Renal cortical epithelial cell (primary cell): Measurements from ENCODE around the gene TACSTD2. TPM values are rescaled to one million over a fixed set of nuclear protein-coding genes. Genes with fewer than 3 reads are reported as not detected.
"Not testable (repeated sequence)": the region's sequence is repeated elsewhere in the genome, so short reads cannot be mapped to it uniquely, and the experiment has no call there.

ENCODE experiments used
- DNase-seq: peaks from one replicate; pipeline ENCODE4 v3.0.0-alpha.2; 2011; ENCODE audit warnings: low read depth
- total RNA-seq: library from RNA; depleted of rRNA; stranded (reverse); fragments of >200 nt; gene quantifications from 2 replicates; pipeline ENCODE4 v1.2.3, GENCODE V29; 2014

The TACSTD2 gene, protein sequence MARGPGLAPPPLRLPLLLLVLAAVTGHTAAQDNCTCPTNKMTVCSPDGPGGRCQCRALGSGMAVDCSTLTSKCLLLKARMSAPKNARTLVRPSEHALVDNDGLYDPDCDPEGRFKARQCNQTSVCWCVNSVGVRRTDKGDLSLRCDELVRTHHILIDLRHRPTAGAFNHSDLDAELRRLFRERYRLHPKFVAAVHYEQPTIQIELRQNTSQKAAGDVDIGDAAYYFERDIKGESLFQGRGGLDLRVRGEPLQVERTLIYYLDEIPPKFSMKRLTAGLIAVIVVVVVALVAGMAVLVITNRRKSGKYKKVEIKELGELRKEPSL
- 122 and 129 TPM in 2 replicates for total RNA-seq

DNA sequence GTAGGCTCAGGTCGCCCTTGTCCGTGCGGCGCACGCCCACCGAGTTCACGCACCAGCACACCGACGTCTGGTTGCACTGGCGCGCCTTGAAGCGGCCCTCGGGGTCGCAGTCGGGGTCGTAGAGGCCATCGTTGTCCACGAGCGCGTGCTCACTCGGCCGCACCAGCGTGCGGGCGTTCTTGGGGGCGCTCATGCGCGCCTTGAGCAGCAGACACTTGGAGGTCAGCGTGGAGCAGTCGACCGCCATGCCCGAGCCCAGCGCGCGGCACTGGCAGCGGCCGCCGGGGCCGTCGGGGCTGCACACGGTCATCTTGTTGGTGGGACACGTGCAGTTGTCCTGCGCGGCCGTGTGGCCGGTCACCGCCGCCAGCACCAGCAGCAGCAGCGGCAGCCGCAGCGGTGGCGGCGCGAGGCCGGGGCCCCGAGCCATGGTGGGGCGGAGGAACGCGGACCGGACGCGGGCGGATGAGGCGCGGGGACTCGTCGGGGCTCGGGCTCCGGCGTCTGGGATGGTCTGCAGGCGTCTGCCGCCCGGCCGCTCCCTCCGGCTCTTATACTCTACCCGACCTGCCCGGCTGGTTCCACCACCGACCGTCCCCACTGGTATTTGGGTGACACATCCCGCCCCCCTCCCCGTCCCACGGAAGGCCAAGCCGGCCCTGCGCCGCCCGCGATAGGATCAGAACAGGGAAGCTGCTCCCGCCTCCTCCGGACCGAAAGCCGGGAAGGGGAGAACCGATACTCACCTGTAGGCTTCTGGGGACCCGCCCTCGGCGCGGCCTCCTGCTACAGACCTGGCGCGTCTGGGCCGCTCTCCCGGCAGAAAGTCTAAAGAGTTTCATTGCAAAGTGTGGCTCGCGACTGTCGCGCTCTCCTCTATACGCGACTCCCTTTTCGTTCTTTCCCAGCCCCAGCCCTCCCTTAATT lies at the start of gene TACSTD2:
TACSTD2 (minus strand) TSS at position 526 of the 927 bp plus-strand sequence; CDS start at position 430, 96 bp downstream.
- no peak for DNase-seq

DNA sequence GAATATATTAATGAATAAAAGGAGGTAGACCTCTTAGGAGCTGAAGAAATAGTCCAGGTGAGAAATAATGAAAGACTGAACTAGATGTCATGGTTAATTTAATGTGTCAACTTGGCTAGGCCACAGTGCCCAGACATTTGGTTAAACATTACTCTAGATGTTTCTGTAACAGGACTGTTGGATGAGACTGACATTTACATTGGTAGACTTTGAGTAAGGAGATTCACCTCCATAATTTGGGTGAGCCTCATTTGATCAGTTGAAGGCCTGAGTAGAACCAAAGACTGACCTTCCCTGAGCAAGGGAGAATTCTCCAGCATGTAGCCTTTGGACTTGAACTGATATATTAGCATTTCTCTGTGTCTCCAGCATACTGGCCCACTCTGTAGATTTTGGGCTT lies 49.2 kb upstream of the TACSTD2 start:
- peak; percentile 37 for DNase-seq

DNA sequence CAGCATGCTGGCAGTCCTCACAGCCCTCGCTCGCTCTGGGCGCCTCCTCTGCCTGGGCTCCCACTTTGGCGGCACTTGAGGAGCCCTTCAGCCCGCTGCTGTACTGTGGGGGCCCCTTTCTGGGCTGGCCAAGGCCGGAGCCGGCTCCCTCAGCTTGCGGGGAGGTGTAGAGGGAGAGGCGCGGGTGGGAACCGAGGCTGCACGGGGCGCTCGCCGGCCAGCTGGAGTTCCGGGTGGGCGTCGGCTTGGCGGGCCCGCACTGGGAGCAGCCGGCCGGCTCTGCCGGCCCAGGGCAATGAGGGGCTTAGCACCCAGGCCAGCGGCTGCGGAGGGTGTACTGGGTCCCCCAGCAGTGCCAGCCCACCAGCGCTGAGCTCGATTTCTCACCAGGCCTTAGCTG lies 46.2 kb upstream of the TACSTD2 start:
- DNase-seq, result not testable (repeated sequence)

DNA sequence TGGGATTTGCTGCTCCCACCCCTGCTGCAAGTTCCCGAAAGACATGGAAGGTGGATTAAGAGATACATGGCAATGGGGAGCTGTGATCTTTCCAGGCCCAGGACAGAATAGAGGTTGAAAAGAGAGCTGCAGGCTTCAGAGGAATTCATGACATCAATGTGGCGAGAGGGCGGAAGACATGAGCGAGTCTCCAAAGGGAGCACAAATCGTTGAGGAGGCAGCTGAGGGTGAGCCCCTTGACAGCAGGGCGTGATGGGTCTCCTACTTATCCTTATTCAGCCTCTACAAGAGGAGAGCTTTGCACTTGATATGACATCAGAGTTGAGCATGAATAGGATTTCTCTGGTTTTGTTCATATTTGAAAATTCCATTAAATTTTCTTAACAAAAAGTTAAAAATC lies 45.5 kb upstream of the TACSTD2 start:
- no peak for DNase-seq

DNA sequence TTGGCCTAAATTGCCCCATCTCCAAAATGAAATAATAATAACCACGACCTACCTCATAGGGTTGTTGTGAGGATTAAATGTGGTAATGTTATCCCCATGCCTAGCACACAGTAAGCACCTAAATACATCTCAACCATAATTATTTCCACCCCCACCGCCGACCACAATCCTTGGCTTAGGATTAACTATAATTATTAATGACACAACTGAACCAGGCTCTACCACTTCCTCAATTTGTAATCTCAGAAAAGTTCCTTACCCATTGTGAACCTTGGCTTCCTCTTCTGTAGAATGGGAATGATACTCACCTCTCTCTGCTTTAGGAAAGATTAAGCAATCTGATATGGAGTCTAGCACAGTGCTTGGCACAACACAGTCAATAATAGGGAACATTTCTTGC lies 44.3 kb upstream of the TACSTD2 start:
- no peak for DNase-seq

DNA sequence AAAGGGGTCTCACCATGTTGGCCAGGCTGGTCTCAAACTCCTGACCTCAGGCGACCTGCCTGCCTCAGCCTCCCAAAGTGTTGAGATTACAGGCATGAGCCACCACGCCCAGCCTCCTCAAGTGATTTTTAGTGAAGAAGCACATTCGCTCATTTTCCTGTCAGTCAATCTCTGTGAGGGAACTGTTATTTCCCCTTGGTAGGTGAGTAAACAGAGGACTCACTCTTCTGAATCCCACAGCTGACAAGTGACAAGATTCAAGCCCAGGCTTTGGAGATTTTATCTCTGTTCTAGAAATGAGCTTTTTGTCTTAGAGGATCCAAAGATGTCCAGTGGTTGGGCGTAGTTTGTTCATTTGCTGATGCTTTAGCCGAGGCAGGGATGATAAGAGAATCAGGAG lies 43.9 kb upstream of the TACSTD2 start:
- DNase-seq, result peak; percentile 23

DNA sequence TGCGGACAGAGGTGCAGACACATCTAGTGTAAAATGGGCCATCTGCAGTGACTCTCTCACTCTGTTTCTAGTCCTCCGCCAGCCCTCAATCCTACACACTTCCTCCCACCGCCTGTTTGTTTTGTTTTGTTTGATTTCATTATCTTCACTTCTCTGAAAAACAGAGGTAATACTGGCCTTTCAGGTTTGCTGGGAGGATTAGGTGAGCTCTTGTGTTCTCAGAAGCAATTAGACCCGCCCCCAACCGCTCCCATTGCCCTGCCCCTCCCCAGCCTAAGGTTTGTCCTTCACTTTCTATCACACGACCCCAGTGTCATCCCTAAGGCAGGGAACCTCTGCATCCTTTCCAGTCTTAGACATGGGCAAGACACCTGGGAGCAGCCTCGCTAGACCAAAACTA lies 43.2 kb upstream of the TACSTD2 start:
- DNase-seq, result no peak

DNA sequence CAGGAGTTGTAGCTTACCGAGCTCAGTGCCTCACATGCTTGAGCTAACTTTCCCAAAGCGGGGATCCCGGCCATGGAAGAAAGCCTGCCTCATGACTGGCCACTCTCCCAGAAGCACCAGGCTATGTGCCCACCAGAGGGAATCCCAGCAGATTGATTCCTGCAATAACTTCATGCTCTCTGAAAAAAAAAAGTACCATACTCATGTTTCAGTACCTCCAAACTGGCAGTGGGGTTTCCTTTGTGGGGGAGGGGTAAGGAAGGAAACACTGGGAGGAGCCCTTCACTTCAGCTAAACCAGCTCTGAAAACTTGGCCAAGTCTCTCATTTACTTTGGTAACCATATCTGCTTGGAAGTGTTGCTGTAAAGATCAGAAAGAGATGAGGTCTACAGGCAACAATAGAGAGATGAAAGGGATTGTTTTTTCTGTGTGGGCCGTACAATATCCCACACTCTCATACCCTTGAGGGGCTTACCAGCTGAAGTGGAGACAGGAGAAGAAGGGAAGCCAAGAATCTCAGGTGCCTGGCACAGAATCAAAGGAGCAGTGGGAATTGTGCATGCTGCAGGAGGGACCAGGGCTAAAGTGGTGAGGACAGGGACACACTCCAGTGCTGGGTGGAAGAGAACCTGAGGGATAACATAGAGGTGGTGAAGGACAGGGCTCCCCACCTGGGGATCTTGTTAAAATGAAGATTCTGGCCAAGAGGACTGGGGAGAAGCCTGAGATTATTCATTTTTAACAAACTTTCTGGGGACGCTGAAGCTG lies 42.4 kb upstream of the TACSTD2 start:
- no peak for DNase-seq

DNA sequence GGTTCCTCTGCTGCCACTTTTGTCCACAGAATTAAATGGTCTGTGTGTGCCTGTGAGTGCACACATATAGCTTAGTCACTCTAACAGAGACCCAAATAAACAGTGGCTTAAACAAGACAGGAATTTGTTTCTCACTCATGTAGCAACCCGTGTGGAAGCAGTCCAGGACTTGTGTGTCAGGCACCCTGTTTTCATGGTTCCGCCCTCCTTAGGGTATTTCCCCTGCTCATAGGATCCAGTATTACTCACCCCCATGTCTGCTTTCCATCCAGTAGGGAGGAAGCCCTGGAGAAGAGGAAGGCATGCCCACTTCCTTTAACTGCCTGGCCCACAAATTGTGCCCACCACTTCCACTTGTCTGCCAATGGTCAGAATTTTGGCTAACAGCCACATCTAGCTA lies 41.3 kb upstream of the TACSTD2 start:
- peak; percentile 100 for DNase-seq

DNA sequence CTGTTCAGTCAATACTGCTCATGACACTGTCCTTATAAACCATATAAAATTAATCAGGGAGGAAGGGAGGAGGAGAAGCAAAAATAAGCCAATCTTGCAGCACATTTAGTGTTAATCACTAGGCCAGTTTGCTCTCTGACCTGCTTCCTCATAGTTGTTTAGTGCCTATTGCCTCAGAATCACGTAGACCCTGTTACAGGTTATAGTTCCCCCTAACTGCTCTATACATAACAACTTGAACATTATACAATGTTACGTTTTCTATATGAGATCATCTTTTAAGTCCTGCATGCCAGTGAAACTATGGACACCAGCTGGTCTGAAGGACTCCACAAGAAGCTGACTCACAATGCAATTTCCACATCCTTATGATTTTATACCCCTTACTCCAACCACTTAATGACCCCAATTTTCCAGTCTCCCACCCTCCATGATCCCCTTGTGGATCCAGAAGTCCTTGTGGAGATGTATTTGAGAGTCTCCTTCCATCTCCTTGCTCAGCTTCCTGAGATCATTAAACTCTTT lies 34.9 kb upstream of the TACSTD2 start:
- DNase-seq, result no peak

DNA sequence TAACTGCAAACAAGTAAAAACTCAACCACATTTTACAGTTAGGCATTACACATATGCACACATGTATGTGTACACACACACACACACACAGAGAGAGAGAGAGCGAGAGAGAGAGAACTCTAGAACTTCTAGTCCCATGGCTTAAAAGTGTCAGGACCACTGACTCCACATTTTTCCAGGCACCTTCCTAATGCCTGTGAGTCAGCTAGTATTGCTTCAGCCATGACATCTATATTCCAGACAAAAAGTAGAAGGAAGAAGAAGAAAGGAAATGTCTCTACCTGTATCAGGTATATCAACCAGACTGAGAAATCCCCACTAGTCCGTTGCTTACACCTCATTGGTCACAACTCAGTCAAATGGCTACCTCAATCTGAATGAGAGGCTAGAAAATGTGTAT lies 31.9 kb upstream of the TACSTD2 start:
- DNase-seq, result peak; percentile 34

DNA sequence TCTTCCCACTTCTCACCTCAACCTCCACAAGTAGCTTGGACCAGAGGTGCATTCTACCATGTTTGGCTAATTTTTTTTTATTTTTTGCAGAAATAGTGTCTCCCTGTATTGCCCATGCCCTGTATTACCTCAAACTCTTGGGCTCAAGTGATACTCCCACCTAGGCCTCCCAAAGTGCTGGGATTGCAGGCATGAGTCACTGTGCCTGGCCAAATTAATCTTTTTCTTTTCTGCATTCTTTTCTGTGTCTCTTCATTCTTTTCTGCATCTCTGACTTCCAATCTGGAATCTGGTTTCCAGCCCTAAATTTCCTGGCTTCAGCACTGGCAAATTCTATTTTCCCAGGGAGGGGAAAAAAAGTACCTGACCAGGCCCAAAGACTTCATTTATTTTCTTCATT lies 31.2 kb upstream of the TACSTD2 start:
- no peak for DNase-seq

DNA sequence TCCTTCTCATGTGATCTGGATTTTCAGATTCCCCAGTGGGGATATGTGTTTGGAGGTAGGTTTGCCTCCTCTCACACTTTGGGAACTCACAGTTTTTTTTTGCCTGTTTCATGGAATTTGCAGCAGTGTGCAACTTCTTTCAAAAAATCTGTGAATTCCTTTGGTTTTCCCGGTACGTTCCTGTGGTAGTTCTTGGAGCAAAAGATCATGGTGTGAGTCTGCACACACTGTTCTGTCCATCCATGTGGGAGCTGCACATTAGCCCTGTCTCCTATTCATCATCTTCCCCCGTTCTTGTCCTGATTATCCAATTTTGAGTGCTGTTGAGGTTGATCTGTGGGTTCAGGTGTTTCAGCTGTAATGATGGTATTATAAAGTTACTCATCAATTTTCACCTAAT lies 30.3 kb upstream of the TACSTD2 start:
- DNase-seq, result no peak

DNA sequence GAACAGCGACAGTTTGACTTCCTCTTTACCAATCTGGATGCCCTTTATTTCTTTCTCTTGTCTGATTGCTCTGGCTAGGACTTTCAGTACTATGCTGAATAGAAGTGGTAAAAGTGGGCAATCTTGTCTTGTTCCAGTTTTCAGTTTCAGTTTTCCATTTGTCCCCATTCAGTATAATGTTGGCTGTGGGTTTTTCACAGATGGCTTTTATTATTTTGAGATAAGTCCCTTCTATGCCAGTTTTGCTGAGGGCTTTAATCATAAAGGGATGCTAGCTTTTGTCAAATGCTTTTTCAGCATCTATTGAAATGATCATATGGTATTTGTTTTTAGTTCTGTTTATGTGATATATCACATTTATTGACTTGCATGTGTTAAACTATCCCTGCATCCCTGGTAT lies 24.9 kb upstream of the TACSTD2 start:
- not testable (repeated sequence) for DNase-seq

DNA sequence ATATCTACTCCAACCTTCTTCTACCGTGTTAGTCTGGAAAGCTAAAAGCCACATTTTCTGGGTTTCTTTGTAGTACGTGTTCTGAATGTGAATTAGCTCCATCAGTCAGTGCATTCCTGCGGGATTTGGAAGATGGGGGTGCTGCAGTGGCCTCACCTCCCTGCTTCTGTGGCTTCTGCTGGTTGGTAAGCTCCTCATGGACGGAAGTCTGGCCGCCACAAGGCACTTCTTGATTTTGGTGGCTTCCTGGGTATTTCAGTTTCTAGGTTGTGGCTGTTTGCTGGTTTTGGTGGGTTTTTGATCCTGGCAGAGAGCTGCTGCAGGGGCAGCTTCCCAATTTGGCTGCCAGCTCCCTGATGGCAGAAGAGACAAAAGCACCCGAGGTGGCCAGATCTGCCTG lies 20.9 kb upstream of the TACSTD2 start:
- no peak for DNase-seq

DNA sequence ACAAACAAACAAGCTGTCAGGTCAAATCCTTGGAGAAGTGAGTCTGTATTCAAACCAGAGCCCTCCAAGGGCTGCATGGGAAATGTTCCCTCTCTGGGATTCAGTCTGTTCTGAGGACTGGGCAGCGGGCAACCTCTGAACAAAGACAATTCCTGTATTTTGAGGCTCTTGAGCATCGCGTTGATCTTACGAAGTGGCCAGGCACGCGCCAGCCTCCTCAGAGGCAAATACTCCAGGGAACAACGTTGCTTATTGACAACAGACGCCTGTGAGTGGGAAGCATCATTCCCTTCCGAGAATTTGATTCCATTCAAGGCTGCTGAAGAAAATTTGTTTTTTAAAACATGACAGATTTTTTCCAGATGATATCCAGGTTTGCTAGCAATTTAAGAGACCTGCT lies 20.0 kb upstream of the TACSTD2 start:
- DNase-seq, result no peak

DNA sequence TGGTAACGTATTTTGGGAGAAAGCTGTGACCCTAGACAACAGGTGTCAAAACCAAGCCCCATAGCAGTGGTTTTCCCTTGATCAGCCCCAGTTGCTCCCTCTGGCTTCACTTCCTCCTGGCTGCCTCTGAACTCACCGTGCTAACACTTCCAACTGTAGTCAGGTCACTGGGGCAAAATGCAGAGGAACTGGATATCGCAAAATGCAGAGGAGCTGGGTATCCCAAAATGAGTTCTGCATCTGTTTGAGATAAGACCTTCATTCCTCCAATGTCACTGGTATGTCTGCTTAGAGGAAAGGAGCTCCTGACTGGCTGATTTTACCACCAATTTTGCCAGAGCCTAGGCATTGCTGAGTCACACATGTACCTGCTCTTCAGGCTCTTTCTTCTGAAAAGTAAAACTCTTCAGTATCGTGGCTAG lies 19.6 kb upstream of the TACSTD2 start:
- no peak for DNase-seq

DNA sequence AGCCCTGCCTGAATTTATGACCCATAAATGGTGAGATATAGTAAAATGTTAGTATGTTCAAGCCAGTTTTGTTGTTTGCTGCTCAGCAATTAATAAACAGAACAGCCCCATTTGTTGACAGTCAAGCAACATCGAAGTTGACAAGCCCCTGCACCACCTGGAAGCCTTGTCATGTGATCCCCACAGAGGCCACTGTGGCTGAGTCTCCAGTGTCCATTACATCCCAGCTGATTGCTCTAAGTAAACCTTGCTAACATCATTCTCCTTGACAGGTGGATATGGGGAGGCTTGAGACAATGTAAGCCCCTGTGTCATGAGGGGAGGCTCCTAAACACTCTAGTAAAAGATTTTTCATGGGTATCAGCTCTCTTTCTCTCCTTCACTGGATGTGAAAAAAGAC lies 17.5 kb upstream of the TACSTD2 start:
- DNase-seq, result no peak

DNA sequence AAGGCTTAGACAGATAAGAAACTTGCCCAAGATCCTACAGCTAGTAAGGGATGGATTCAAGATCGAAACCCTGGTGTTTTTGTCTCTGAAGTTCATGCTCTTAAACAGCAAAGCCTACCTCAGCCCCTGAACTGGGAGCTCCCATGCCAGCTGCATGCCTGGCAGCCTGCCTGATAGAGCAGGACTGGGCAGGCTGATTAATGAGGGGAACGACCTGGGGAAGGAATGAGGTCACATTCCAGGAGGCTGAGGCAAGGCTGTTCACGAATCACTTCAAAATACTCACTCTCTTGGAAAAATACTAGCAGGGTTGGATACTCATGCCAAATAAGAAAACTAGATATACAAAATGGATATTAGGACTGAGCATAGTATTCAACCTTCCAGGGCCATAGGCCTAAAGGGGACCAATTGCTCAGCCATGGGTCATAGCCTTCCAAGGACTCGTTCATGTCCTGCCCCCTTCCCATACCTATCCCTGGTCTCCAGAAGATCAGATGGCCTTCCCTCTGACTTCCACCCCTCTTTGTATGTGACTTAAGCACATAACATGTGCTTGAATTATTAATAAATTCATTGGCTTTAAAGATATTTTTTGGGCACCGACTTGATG lies 15.6 kb upstream of the TACSTD2 start:
- DNase-seq, result peak; percentile 97

DNA sequence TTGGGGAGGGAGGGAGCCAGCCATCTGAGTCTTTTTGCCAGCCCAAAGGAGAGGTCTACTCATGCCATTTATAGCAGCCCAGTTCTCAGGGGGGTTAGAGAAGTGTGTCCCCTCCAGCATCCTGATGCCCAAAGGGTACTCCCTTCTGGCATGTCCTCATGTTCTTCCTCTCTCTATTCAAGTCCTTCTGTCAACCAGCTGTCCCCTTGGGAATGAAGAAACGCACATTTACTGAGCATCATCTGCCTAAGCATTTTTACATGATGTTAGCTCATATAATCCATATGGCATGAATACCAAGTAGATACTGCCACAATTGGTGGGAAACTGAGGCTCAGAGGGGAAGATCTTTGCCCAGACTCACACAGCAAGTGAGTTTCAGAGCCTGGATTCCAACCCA lies 14.8 kb upstream of the TACSTD2 start:
- no peak for DNase-seq

DNA sequence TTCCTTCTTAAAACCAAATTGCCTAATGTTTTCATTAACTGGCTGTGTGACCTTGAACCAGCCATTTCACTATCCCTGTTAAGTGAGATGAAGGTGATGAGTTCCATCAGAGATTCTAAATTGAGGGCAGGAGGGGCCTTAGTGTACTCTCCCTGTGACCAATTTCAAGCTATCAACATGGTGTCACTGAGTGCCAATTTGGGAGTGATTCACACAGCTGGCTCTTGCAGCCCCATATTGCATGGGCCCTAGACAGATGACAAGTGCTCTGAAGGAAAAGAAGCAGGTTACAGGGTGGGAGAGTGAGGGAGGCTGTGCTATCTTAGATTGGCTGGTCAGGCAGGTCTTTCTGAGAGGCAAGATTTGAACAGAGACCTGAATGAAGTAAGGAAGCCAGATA lies 13.0 kb upstream of the TACSTD2 start:
- DNase-seq, result no peak

DNA sequence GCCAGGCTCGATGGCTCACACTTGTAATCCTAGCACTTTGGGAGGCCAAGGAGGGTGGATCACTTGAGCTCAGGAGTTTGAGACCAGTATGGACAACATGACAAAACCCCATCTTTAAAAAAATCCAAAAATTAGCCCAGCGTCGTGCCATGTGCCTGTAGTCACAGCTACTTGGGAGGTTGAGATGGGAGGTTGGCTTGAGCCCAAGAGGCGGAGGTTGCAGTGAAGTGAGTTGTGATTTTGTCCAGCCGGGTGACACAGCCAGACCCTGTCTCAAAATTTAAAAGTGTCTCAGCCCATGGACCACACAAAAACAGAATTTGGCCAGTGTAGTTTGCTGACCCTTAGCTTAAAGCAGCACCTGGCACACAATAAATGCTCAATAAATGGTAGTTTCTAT lies 11.3 kb upstream of the TACSTD2 start:
- no peak for DNase-seq
